Spleen (tissue), 11 donors: Measurements from ENCODE around the gene MT1H. TPM values are rescaled to one million over a fixed set of nuclear protein-coding genes. Genes with fewer than 3 reads are reported as not detected.

Source experiments
- DNase-seq: peaks from one replicate; pipeline ENCODE4 v3.0.0-alpha.2; 2020
- H3K27ac ChIP-seq, 8 donors: fragments of 200-600 bp; sonication (generic) in 7 of 8; 1 replicate in 4 of 8; 2 replicates in 4 of 8; pipeline versions ENCODE4 v1.5.0 to v1.8.0; 2016 to 2021; ENCODE audit warnings: inconsistent platforms in 4 of 8, mild to moderate bottlenecking in 4 of 8, moderate library complexity in 1 of 8
- H3K27me3 ChIP-seq, 7 donors: fragments of 200-600 bp; sonication (generic) in 6 of 7; replicated peaks in 1 of 7; 1 replicate in 4 of 7; 2 replicates in 3 of 7; pipeline versions ENCODE4 v1.5.0 to v1.8.0; 2016 to 2021; ENCODE audit warnings: inconsistent platforms in 3 of 7, mild to moderate bottlenecking in 1 of 7
- H3K36me3 ChIP-seq, 6 donors: fragments of 200-600 bp; sonication (generic) in 5 of 6; 1 replicate in 4 of 6; 2 replicates in 2 of 6; pipeline versions ENCODE4 v1.5.0 to v1.8.0; 2016 to 2021; ENCODE audit warnings: inconsistent platforms in 2 of 6
- H3K4me1 ChIP-seq, 6 donors: fragments of 200-600 bp; sonication (generic) in 5 of 6; 1 replicate in 3 of 6; 2 replicates in 3 of 6; pipeline versions ENCODE4 v1.5.0 to v1.8.0; 2016 to 2021; ENCODE audit warnings: inconsistent platforms in 3 of 6
- H3K4me3 ChIP-seq, 8 donors: fragments of 200-600 bp; sonication (generic) in 7 of 8; 1 replicate in 4 of 8; 2 replicates in 4 of 8; pipeline versions ENCODE4 v1.5.0 to v1.8.0; 2016 to 2021; ENCODE audit warnings: inconsistent platforms in 4 of 8, mild to moderate bottlenecking in 4 of 8, moderate library complexity in 2 of 8
- H3K9me3 ChIP-seq, 8 donors: fragments of 200-600 bp; sonication (generic) in 7 of 8; 1 replicate in 4 of 8; 2 replicates in 4 of 8; pipeline versions ENCODE4 v1.5.0 to v1.8.0; 2016 to 2021; ENCODE audit warnings: inconsistent platforms in 4 of 8
- POLR2A ChIP-seq, 3 donors: fragments of 450-650 bp; IDR thresholded peaks; one replicate each; pipeline ENCODE4 v1.5.1; 2017; ENCODE audit warnings: antibody characterized with exemption in 3 of 3, mild to moderate bottlenecking in 1 of 3
- POLR2AphosphoS5 ChIP-seq, 3 donors: sonication (generic); formaldehyde crosslinking; IDR thresholded peaks; one replicate each; pipeline ENCODE4 v1.5.1; 2017; ENCODE audit warnings: antibody characterized with exemption in 3 of 3
- WGBS, 5 donors: extraction: QIAGEN DNeasy Blood & Tissue Kit in 3 of 5; methylation state at CpG; one replicate each; pipeline versions ENCODE4 v1.1.5 to v1.1.7; 2013 to 2018; 5-methylcytosine and 5-hydroxymethylcytosine counted together
- intact Hi-C: fragments of 100-400 bp; cut with DNase I; formaldehyde crosslinking; loops from one replicate; pipeline ENCODE4 v1.15.0; 2023; ENCODE audit warnings: low total_unique reads
- polyA plus RNA-seq, 3 donors: library from polyadenylated mRNA; stranded (reverse); fragments of 200-250 nt; gene quantifications; one replicate each; pipeline ENCODE4 v1.2.1, GENCODE V29; 2013
- total RNA-seq, 7 donors: library from RNA; depleted of rRNA in 3 of 7; stranded (reverse); fragments of >200 nt in 3 of 7; fragmentation: NEBNext Ultra II Directional in 4 of 7; extraction: Animal tissue kit (Norgen Biotek cat#: 25700) in 4 of 7; gene quantifications; one replicate each; pipeline versions ENCODE4 v1.1.0 to v1.2.1, GENCODE V29; 2016 to 2021
- TF ChIP-seq, protein P1 (sequence below), 11 experiments: fragments of 200-600 bp in 7 of 11; fragments of 450-650 bp in 4 of 11; sonication (generic) in 4 of 11; IDR thresholded peaks in 8 of 11; conservative IDR thresholded peaks in 3 of 11; 1 replicate in 7 of 11; 2 replicates in 4 of 11; pipeline versions ENCODE4 v1.4.0 to v1.8.0; 2016 to 2021; ENCODE audit warnings: antibody characterized with exemption in 11 of 11, inconsistent platforms in 4 of 11, mild to moderate bottlenecking in 1 of 11
- donor health status: healthy with polysubstance abuse.
- donor health status: DM: no; HTN: no; CAD: no; lungs with moderate emphysema.
- donor health status: DM: no; HTN: no; CAD: no.
- donor health status: Bipolar disorder and iron deficiency.
- donor health status: healthy.
- donor health status: DM: no; HTN: no; CAD: no.
- donor health status: DM: yes; HTN: yes; CAD: no.

MT1H gene
- total and polyA plus RNA-seq, 10 donors: 0.54 to 1.1 (median 0.96) TPM; not detected in 7

DNA sequence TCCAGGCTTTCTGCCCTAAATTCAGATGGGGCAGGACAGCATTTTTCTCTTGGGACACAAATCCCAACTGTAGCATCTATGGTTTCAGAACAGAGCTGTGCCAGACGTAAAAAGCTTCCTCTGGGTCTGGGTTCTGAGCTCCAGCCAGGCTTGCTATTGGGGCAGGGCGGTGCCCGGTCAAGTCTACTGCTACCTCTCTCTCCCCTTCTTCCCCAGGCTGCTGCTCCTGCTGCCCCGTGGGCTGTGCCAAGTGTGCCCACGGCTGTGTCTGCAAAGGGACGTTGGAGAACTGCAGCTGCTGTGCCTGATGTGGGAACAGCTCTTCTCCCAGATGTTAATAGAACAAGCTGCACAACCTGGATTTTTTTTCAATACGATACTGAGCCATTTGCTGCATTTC is 36.1 kb upstream of the MT1H start:
- peak overlapping the region in 2 of 8 donors; percentile 52 to 65 for H3K4me3 ChIP-seq

DNA sequence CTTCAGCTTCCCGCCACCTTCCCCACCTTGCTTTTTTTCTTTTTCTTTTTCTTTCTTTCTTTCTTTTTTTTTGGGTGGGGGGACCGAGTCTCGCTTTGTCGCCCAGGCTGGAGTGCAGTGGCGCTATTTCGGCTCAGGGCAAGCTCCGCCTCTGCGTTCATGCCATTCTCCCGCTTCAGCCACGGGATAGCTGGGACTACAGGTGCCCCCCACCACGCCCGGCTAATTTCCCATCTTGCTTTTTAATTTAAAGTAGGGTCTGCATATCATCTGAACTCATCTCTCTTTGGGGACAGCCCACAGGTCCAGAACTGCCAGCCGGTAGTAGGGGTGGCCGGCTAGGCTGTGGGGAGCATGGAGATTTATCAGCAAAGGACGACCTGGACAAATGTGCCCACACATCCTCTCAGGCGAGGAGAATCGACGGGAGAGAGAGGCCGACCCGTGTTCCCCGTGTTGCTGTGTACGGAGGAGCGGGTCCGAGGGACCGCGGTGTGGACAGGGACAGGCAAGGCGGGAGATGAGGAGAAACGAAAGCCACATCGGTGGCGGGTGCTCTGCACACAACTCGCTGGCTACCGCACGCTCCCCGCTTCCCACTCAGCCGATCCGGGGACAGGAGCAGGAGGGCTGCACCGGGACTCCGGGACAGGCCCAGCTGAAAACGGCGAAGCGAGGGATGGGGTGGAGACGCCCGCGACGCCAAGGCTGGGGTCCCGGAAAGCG is 34.7 kb upstream of the MT1H start:
- peak overlapping the region in 6 of 8 donors; percentile 8 to 53 (median 22) for H3K4me3 ChIP-seq
- H3K4me1 ChIP-seq: peaks cover 14 to 58% (median 38%) of the 10 kb centered on the region in 6 donors
- H3K36me3 ChIP-seq: no peaks in the 10 kb centered on the region
- WGBS, 5 donors: 9 to 16% (median 14%) methylated on average over 47 of the region's 47 CpGs
- intact Hi-C loops: no loop called here
- H3K9me3 ChIP-seq: no peaks in the 10 kb centered on the region
- peaks cover 5 to 91% (median 75%) of the 10 kb centered on the region in 7 donors for H3K27me3 ChIP-seq
- TF ChIP-seq, protein P1, sequence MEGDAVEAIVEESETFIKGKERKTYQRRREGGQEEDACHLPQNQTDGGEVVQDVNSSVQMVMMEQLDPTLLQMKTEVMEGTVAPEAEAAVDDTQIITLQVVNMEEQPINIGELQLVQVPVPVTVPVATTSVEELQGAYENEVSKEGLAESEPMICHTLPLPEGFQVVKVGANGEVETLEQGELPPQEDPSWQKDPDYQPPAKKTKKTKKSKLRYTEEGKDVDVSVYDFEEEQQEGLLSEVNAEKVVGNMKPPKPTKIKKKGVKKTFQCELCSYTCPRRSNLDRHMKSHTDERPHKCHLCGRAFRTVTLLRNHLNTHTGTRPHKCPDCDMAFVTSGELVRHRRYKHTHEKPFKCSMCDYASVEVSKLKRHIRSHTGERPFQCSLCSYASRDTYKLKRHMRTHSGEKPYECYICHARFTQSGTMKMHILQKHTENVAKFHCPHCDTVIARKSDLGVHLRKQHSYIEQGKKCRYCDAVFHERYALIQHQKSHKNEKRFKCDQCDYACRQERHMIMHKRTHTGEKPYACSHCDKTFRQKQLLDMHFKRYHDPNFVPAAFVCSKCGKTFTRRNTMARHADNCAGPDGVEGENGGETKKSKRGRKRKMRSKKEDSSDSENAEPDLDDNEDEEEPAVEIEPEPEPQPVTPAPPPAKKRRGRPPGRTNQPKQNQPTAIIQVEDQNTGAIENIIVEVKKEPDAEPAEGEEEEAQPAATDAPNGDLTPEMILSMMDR (IDR thresholded peaks at IDR 0.05 in 8 of 11, conservative IDR thresholded peaks at IDR 0.05 in 3 of 11): no peak
- peak in 1 of 3 donors; percentile 49 for TF ChIP-seq POLR2AphosphoS5 (IDR thresholded peaks at IDR 0.05)
- no peak overlapping the region for H3K27ac ChIP-seq
- no peak for DNase-seq

More for the DNA sequence above, 36.1 kb upstream of the MT1H start:
- peaks cover 5 to 77% (median 63%) of the 10 kb centered on the region in 7 donors for H3K27me3 ChIP-seq
- intact Hi-C loops: no loop called here
- no peaks in the 10 kb centered on the region for H3K36me3 ChIP-seq
- TF ChIP-seq POLR2A (IDR thresholded peaks at IDR 0.05): no peak
- TF ChIP-seq POLR2AphosphoS5 (IDR thresholded peaks at IDR 0.05): no peak
- TF ChIP-seq, protein P1 (IDR thresholded peaks at IDR 0.05 in 8 of 11, conservative IDR thresholded peaks at IDR 0.05 in 3 of 11): no peak
- no peaks in the 10 kb centered on the region for H3K9me3 ChIP-seq
- H3K4me1 ChIP-seq: peaks cover 12 to 64% (median 40%) of the 10 kb centered on the region in 6 donors
- DNase-seq: no peak
- no peak overlapping the region for H3K27ac ChIP-seq
- 36 to 72% (median 50%) methylated on average over 7 of the region's 7 CpGs for WGBS, 5 donors

DNA sequence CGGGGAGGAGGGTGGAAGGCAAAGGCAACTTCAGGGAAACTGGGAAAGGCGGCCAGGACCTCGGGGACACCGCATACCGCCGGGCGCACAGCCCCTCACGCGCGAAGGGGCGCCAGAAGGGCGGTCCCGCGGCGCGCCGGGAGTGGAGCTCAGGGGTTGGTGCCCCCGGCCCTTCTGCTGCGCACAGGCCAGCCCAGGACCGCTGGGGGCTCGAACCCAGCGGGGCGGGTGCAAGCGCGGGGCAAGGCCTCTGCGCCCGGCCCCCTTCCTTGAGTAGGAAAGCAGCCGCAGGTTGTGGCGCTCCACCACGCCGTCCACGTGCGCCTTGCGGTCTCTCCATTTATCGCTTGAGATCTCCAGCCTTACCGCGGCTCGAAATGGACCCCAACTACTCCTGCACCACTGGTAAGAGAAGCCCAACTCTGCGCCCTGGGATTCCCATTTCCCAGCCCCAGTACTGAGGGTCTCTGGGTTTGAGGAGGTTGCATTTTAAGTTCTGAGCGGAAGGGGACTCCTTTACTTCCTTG is 34.1 kb upstream of the MT1H start:
- Histone ChIP-seq H3K27me3 (peaks cover 5 to 97% (median 75%) of the 10 kb centered on the region in 7 donors), H3K4me3 (peak overlapping the region in 6 of 8 donors; percentile 8 to 53 (median 18))

More for the DNA sequence above, 34.1 kb upstream of the MT1H start:
- Histone ChIP-seq H3K4me1 (peaks cover 14 to 52% (median 36%) of the 10 kb centered on the region in 6 donors), H3K9me3 (no peaks in the 10 kb centered on the region), H3K36me3 (no peaks in the 10 kb centered on the region), H3K27ac (no peak overlapping the region)
- 3 to 21% (median 5%) methylated on average over 24 to 40 of the region's 40 CpGs for WGBS, 5 donors
- DNase-seq: no peak
- TF ChIP-seq POLR2AphosphoS5 (IDR thresholded peaks at IDR 0.05): peak in 1 of 3 donors; percentile 27
- no peak for TF ChIP-seq POLR2A (IDR thresholded peaks at IDR 0.05)
- TF ChIP-seq, protein P1 (IDR thresholded peaks at IDR 0.05 in 8 of 11, conservative IDR thresholded peaks at IDR 0.05 in 3 of 11): no peak
- intact Hi-C loops: no loop called here
